Activated CD4-positive, CD25-positive, alpha-beta regulatory T cell treated with anti-CD3 and anti-CD28 coated beads, Interleukin-2, amount 50 U/mL, for 72 hours (primary cell): Measurements from ENCODE around the gene EXOC1.
"Not testable (repeated sequence)": the region's sequence is repeated elsewhere in the genome, so short reads cannot be mapped to it uniquely, and the experiment has no call there.

ENCODE experiments used
- DNase-seq: peaks from one replicate; pipeline ENCODE4 v3.0.0; 2021

EXOC1 gene

GRCh38 chr4:55853484-55854046 lies at the start of gene EXOC1:
TSS of gene EXOC1 (plus strand) at chr4:55853648. CDS start at chr4:55858324, 4,676 bp downstream.
- DNase-seq = peak; percentile 99

GRCh38 chr4:55807556-55807955 lies 45.9 kb upstream of the EXOC1 start:
- DNase-seq = no peak

- no peak for DNase-seq
These were observed 45.3 kb upstream of the EXOC1 start for GRCh38 chr4:55808186-55808585.

- no peak for DNase-seq
These were observed 44.8 kb upstream of the EXOC1 start for GRCh38 chr4:55808632-55809031.

- no peak for DNase-seq
These were observed 35.8 kb upstream of the EXOC1 start for GRCh38 chr4:55817691-55818090.

GRCh38 chr4:55819634-55820033 lies 33.8 kb upstream of the EXOC1 start, which contains the start of gene EXOC1L:
TSS of gene EXOC1L (plus strand) at chr4:55819790. CDS start at chr4:55820027, 237 bp downstream.
- DNase-seq = no peak

- DNase-seq = no peak
These were observed 33.2 kb upstream of the EXOC1 start for GRCh38 chr4:55820279-55820678.

GRCh38 chr4:55822329-55822728 lies 31.1 kb upstream of the EXOC1 start:
- DNase-seq = no peak

GRCh38 chr4:55824865-55825264 lies 28.6 kb upstream of the EXOC1 start:
- DNase-seq = no peak

GRCh38 chr4:55826986-55827385 lies 26.5 kb upstream of the EXOC1 start:
- no peak for DNase-seq

- DNase-seq = no peak
These were observed 25.9 kb upstream of the EXOC1 start for GRCh38 chr4:55827582-55827981.

- no peak for DNase-seq
These were observed 23.4 kb upstream of the EXOC1 start for GRCh38 chr4:55830048-55830447.

- DNase-seq = no peak
These were observed 22.7 kb upstream of the EXOC1 start for GRCh38 chr4:55830716-55831115.

- DNase-seq = no peak
These were observed 19.2 kb upstream of the EXOC1 start for GRCh38 chr4:55834086-55834795.

GRCh38 chr4:55837903-55838302 lies 15.5 kb upstream of the EXOC1 start:
- DNase-seq = no peak

- no peak for DNase-seq
These were observed 15.1 kb upstream of the EXOC1 start for GRCh38 chr4:55838356-55838755.

GRCh38 chr4:55838952-55839351 lies 14.5 kb upstream of the EXOC1 start:
- no peak for DNase-seq

GRCh38 chr4:55840956-55841355 lies 12.5 kb upstream of the EXOC1 start:
- no peak for DNase-seq

- DNase-seq = not testable (repeated sequence)
These were observed 11.8 kb upstream of the EXOC1 start for GRCh38 chr4:55841373-55842239.

GRCh38 chr4:55842312-55842711 lies 11.1 kb upstream of the EXOC1 start:
- not testable (repeated sequence) for DNase-seq

- DNase-seq = no peak
These were observed 3.7 kb upstream of the EXOC1 start for GRCh38 chr4:55849724-55850123.

GRCh38 chr4:55851885-55852284 lies 1.6 kb upstream of the EXOC1 start:
- DNase-seq = no peak

GRCh38 chr4:55854129-55854528 lies 681 bp downstream of the EXOC1 start:
- DNase-seq = no peak

- no peak for DNase-seq
These were observed 4.1 kb downstream of the EXOC1 start for GRCh38 chr4:55857586-55857985.
